M059J (cell line): ENCODE measurements around the gene FN3K. TPM values are rescaled to one million over a fixed set of nuclear protein-coding genes. Genes with fewer than 3 reads are reported as not detected.

Experiments
- DNase-seq: peaks from one replicate; pipeline ENCODE4 v3.0.0-alpha.2; 2012; ENCODE audit warnings: low read depth
- total RNA-seq: library from RNA; depleted of rRNA; stranded (reverse); fragments of >200 nt; shearing (Covaris generic); gene quantifications from 2 replicates; pipeline ENCODE4 v1.2.3, GENCODE V29; 2014; rRNA removed

FN3K gene
- total RNA-seq: 0.64 TPM in 1 of 2 replicates, not detected in the other

DNA sequence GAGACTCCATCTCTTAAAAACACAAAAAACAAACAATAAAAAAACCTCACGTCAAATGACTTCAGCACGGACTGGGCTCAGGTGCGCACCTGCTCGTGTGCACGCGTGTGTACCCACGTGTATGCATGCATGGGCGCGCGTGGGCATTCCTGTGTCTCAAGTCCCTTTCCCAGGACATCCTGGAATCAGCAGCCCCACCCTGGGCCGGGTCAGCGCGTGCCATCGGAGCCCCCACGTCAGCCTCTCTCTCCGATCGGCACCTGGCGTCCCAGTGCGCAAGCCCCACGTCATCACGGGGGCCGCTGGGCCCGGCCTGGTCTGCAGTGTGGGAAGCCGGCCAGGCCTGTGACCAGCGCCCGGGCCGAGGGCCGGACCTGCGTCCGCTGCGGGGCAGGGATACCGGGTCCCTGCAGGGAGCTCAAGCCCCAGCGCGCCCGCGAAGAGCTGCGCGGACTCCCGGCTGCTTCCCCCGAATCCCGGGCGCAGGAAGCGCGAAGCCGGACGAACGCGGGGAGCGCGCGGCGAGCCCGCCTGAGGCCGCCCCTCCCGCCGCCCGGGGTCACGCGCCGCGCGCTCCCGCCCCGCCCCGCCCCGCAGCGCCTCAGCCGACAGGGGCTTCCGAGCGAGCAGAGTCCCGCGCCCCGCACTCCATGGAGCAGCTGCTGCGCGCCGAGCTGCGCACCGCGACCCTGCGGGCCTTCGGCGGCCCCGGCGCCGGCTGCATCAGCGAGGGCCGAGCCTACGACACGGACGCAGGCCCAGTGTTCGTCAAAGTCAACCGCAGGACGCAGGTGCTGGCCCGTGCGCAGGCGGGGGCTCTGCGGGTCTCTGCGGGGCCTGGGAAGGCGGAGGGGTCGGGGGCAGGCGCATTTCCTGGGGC, at the start of gene FN3K:
TSS of gene FN3K (plus strand) at position 629 of the 880 bp plus-strand sequence. CDS start at position 651, 22 bp downstream.
- peak; percentile 37 for DNase-seq

DNA sequence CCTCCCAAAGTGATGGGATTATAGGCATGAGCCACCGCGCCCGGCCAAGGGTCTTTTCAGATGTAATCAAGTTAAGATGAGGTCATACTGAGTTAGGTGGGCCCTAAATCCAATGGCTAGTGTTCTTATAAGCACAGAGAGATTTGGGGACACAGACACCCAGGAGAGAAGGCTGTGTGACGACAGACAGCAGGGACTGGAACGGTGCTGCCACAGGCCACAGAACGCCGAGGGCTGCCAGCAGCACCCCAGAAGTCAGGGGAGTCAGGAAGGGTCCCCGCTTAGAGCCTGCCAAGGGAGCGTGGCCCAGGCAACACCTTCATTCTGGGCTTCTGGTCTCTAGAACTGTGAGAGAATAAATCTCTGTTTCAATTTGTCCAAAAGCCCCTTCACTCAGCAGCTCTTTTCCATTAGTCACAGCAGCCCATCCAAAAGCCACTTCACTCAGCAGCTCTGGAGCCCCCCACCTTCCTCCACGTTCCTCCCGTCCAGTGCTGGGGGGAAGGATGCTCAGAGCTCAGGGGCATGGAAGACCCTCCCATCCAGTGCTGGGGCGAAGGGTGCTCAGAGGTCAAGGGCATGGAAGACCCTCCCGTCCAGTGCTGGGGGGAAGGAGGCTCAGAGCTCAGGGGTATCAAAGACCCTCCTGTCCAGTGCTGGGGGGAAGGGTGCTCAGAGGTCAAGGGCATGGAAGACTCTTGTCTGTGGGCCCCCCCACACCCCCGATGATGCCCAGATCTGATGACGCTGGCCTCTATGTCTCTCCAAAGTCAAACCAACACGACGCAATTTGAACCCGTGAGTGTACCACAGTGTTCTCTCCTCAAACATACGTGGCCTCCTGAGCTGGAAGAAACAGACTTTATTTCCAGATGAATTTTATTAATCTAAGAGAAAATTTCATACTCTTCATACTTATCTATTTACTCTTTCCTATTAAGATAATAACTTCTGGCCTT, 48.8 kb upstream of the FN3K start:
- no peak for DNase-seq

DNA sequence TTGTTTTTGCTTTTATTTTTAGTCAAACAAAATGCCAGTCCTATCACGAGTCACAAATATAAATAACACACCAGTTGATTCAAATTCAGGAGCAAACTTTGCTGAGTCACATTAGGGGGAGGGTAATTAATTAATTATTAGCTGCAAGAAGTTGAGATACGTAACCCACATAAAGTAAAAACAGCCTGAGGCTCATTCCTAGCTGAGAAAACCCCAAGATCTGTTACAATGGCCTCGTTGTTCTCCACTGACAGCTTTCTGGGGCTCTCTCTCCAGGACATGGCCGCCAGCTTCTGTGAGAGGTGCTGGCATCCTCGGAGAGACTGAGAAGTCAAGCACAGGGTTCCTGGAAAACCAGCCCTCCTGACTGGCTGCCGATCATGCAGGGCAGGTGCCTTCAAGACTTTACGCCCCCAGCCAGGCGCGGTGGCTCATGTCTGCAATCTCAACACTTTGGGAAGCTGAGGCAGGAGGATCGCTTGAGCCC, 48.0 kb upstream of the FN3K start:
- peak; percentile 46 for DNase-seq

DNA sequence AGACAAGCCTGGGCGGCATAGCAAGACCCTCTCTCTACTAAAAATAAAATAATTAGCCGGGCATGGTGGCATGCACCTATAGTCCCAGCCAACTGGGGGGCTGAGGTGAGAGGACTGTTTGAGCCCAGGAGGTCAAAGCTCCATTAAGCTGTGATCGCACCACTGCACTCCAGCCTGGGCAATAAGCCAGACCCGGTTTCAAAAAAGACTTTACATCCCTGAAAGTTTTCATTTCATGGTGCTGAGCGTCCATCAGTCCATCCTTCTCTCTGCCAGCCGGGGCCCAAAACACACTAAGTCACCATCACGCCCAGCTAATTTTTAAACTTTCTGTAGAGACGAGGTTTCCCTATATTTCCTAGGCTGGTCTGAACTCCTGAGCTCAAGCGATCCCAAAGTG, 47.5 kb upstream of the FN3K start:
- no peak for DNase-seq

GRCh38 chr17:82689077-82689476, 46.3 kb upstream of the FN3K start:
- DNase-seq: no peak

- no peak for DNase-seq
These were observed 44.5 kb upstream of the FN3K start for GRCh38 chr17:82690786-82691489.

GRCh38 chr17:82691714-82692113, 43.7 kb upstream of the FN3K start:
- no peak for DNase-seq

DNA sequence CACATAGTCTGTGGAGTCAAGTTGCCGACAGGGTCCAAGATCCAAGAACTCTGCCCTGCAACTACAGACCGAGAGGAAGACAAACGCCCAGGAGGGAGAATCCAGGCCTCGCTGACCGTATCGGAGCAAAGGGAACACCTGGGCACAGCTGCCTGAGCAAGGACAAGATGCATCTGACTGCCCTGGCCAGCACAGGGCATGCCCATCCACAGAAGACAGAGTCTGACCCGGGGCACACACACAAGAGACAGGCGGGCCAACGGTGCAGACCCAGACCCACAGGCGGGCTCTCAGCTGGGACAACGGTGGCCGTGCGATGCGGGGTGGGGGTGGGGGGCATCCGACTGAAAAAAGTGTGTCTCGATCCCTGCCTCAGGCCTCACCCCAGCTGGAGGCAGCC, 43.1 kb upstream of the FN3K start:
- DNase-seq: no peak

- DNase-seq: no peak
These were observed 42.1 kb upstream of the FN3K start for GRCh38 chr17:82693168-82693867.

GRCh38 chr17:82694647-82695046, 40.8 kb upstream of the FN3K start:
- DNase-seq: no peak

- no peak for DNase-seq
These were observed 39.2 kb upstream of the FN3K start for GRCh38 chr17:82696259-82696658.

DNA sequence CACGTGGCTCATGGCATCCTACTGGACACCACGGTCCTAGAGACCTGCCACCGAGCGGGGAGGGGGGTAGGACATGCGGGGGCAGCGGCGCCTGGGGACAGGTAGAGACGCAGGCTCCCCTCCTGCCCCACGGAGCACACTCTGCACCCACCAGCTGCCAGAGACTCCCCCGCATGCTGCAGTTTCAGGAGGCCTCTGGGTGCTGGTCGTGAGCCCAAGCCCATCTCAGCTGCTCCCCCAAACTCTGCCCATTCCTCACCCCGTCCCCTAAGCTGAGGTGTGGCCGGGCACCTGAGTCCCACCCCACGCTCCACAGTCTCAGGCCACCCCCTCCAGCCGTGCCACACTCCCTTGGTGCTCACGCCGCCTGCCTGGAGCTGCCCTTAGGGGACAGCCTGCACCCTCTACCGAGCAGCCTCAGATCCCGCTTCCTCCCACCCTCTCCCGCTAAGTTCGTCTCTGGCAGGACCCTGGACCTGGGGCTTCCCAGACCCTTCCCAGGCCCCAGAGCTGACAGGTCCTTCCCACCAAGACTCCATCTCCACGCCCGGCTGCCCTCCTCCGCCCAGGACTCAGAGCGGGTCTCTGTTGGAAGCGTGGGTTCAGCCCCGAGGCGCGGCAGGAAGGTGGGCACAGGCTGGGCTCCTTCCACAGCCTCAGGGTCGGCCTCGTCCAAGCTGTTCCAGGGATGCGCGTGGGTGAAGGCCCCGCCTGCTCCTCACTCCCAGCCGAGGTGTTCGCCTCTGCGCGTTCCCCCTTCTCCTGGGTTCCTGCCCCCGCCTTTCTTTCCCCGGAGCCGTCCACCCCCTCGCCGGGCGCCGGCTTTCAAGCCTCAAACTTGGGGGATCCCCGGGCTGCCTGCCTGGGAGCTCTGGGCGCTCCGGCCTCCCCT, 38.3 kb upstream of the FN3K start:
- DNase-seq: no peak

GRCh38 chr17:82697808-82698064, 37.7 kb upstream of the FN3K start:
- DNase-seq: no peak

GRCh38 chr17:82698065-82698973, 37.1 kb upstream of the FN3K start, which contains the start of gene RAB40B:
TSS of gene RAB40B (minus strand) at chr17:82698698. CDS start at chr17:82698596, 102 bp downstream.
- DNase-seq: peak; percentile 96

- no peak for DNase-seq
These were observed 36.4 kb upstream of the FN3K start for GRCh38 chr17:82698974-82699442.

DNA sequence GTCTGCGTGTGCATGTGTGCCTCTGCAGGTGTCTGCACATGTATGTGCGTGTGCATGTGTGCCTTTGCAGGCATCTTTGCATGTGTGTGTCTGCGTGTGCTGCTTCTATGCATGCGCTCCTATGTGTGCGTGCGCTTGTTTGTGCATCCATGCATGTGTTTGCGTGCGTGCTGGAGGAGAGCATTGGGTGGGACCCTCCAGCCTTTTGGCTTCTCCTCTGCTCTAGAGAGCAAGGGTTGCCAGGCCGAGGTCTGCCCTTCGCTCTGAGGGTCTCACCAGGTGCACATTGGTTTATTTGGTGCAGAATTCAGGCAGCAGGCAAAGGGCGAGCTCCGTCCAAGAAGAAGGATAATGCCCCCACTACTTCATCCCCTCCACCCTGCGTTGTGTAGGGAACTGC, 35.9 kb upstream of the FN3K start:
- no peak for DNase-seq

DNA sequence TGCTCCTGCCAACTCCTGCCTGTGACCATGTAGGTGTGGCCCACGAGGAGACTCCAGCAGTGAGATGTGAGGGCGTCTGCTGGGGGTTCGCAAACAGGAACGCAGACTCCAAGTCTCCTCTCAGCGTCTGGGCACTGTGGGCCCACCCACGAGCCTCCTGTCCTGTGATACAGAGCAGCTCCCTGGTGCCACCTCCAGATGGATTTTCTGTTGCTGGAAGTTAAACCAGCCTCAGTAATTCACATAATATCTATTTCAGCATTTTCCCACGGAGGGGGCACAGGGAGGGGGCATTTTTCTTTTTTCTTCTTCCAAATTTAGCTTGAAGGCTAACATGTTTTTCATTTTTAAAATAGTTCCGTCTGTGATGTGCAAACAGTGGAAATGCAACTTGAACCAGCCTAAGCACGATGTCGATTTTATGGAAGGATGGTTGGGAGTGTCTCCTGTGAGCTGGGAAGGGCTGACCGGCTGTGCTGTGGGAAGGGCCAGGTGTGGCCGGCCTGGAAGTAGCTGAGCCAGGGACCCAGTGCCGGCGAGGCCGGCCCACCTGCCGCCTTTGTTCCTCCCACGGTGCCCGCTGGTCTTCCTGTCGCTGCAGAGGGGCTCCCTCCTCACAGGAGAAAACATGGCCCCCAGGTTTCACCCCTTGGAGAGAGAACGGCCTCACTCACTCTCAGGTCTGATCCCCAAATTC, 33.0 kb upstream of the FN3K start:
- no peak for DNase-seq

DNA sequence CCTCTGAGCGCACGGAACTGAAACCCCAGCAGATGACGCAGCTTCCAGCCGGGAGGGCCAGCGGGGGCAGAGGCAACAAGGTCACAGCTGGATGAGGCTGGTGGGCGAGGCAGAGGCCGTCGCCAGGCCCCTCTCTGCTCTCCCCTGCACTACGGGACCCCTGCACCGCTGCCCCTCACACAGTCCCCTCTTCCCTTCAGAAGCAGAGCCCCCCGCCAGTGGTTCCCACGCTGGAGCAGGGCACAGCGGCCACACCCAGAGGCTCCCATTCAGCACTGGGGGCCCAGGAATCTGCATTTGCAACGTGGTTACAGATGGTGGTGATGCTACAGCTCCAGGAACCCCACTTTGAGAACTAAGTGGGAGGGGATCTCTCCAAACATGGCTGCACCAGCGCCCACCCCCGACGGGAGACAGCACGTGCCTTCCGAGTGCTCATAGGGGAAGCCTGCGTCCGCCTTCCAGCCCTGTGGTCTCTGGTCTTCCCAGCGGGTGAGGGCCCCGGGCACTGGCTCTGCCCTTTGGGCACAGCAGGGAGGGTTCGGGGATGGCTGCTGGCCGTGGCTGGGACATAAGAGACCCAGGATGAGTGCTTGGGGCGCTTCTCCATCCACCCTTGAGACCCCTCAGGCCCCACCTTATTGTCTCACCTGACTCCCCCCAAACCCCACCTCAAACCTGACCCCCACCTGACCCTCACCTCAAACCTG, 32.2 kb upstream of the FN3K start:
- no peak for DNase-seq
